Activated CD8-positive, alpha-beta T cell treated with anti-CD3 and anti-CD28 coated beads, Interleukin-2, amount 10 ng/mL, durations not matched to agents 7 days and 5 days (primary cell): ENCODE measurements around the gene PSMB9. TPM values are rescaled to one million over a fixed set of nuclear protein-coding genes. Genes with fewer than 3 reads are reported as not detected.
A peak's percentile ranks its signal among the peaks of the same experiment; 100 is the strongest.

ENCODE experiments used
- ATAC-seq: fragments of 150-1000 bp; cut with Tn5 transposase; one replicate; pipeline ENCODE4 v1.10.0; 2021; ENCODE audit warnings: moderate library complexity
- CTCF ChIA-PET: fragments of 350-600 bp; sonication (Branson Sonifier 250); formaldehyde crosslinking; loops from one replicate; lab custom pipeline; 2021; ENCODE audit warnings: antibody characterized with exemption; lab: Charles Lee
- POLR2A ChIA-PET: fragments of 350-600 bp; sonication (Branson Sonifier 250); formaldehyde crosslinking; loops from one replicate; lab custom pipeline; 2021; ENCODE audit warnings: antibody characterized with exemption; lab: Charles Lee
- DNase-seq: peaks from one replicate; pipeline ENCODE4 v3.0.0-alpha.2; 2020
- H3K27ac Mint-ChIP-seq: one replicate; pipeline ENCODE4 v1.8.0; 2021; ENCODE audit warnings: mild to moderate bottlenecking, mixed read lengths
- H3K27me3 Mint-ChIP-seq: one replicate; pipeline ENCODE4 v1.8.0; 2021; ENCODE audit warnings: low read depth, mixed read lengths
- H3K36me3 Mint-ChIP-seq: one replicate; pipeline ENCODE4 v1.8.0; 2021; ENCODE audit warnings: low read depth, mixed read lengths
- H3K4me1 Mint-ChIP-seq: one replicate; pipeline ENCODE4 v1.8.0; 2021; ENCODE audit warnings: low read depth, mixed read lengths
- H3K4me3 Mint-ChIP-seq: one replicate; pipeline ENCODE4 v1.8.0; 2021; ENCODE audit warnings: mild to moderate bottlenecking, mixed read lengths
- H3K9me3 Mint-ChIP-seq: one replicate; pipeline ENCODE4 v1.8.0; 2022; ENCODE audit warnings: mixed read lengths; ENCODE audit not compliant: insufficient read depth
- total RNA-seq, 2 experiments: library from RNA; stranded (reverse); gene quantifications; one replicate each; pipeline ENCODE4 v1.2.3, GENCODE V29; 2021

The PSMB9 gene
- total RNA-seq, 2 experiments from 2014 or later = 319 to 325 TPM

- H3K27me3 Mint-ChIP-seq = peaks cover 10% of the 10 kb centered on the region
- H3K4me3 Mint-ChIP-seq = peak overlapping the region; percentile 98
- no peaks in the 10 kb centered on the region for H3K9me3 Mint-ChIP-seq
- ATAC-seq (peak; percentile 99), DNase-seq (peak; percentile 94)
- peaks cover 16% of the 10 kb centered on the region for H3K36me3 Mint-ChIP-seq
- POLR2A ChIA-PET = interaction anchor here (0.6 to 6.4 kb wide), 16 partner anchors 11 to 716 kb away, joined by 3 to 118 read pairs (median 4); partner anchors contain the start of genes BRD2, HLA-DMA, PSMB9 and RNF5
- H3K4me1 Mint-ChIP-seq = peaks cover 37% of the 10 kb centered on the region
- H3K27ac Mint-ChIP-seq = peak overlapping the region; percentile 94
- CTCF ChIA-PET = interaction anchor here (0.6 to 5.0 kb wide), 18 partner anchors 9 to 226 kb away, joined by 3 to 70 read pairs (median 5); partner anchors contain the start of genes BRD2, HLA-DMA and TAP2
These were observed 40.4 kb downstream of the PSMB9 start for GRCh38 chr6:32894085-32895005.

- DNase-seq (no peak), ATAC-seq (peak; percentile 13)
- Mint-ChIP-seq H3K4me3 (peak overlapping the region; percentile 98), H3K9me3 (no peaks in the 10 kb centered on the region), H3K4me1 (peaks cover 37% of the 10 kb centered on the region), H3K27ac (peak overlapping the region; percentile 94), H3K36me3 (peaks cover 16% of the 10 kb centered on the region), H3K27me3 (peaks cover 6% of the 10 kb centered on the region)
- ChIA-PET CTCF (interaction anchor here (0.6 to 5.0 kb wide), 17 partner anchors 9 to 90 kb away, joined by 3 to 70 read pairs (median 7); partner anchors contain the start of genes BRD2, HLA-DMA and TAP2), POLR2A (interaction anchor here (0.6 to 6.4 kb wide), 13 partner anchors 39 to 235 kb away, joined by 3 to 118 read pairs (median 4); partner anchors contain the start of genes BRD2, HLA-DMA and TAP2)
These were observed 41.0 kb downstream of the PSMB9 start for GRCh38 chr6:32895006-32895345.

- POLR2A ChIA-PET = interaction anchor here (0.6 to 0.7 kb wide), 2 partner anchors 66 to 82 kb away, joined by 3 read pairs; no protein-coding TSS in a partner anchor
- no peak for ATAC-seq
These were observed 50.0 kb downstream of the PSMB9 start for GRCh38 chr6:32903952-32904351.

GRCh38 chr6:32905078-32905477 is 51.1 kb downstream of the PSMB9 start:
- DNase-seq (no peak), ATAC-seq (no peak)
- Mint-ChIP-seq H3K4me1 (no peaks in the 10 kb centered on the region), H3K27ac (no peak overlapping the region), H3K4me3 (no peak overlapping the region), H3K27me3 (peaks cover 2% of the 10 kb centered on the region), H3K36me3 (peaks cover 15% of the 10 kb centered on the region), H3K9me3 (no peaks in the 10 kb centered on the region)
- ChIA-PET POLR2A (interaction anchor here (0.6 to 1.1 kb wide), 5 partner anchors 11 to 69 kb away, joined by 3 to 7 read pairs (median 3); partner anchors contain the start of gene TAP2), CTCF (interaction anchor here (1.1 to 4.4 kb wide), 7 partner anchors 19 to 80 kb away, joined by 3 to 22 read pairs (median 5); partner anchors contain the start of genes HLA-DMA and TAP2)

More at GRCh38 chr6:32903952-32904351, 50.0 kb downstream of the PSMB9 start:
- peaks cover 15% of the 10 kb centered on the region for H3K36me3 Mint-ChIP-seq
- no peak overlapping the region for H3K4me3 Mint-ChIP-seq
- peaks cover 2% of the 10 kb centered on the region for H3K27me3 Mint-ChIP-seq
- H3K27ac Mint-ChIP-seq = no peak overlapping the region
- H3K4me1 Mint-ChIP-seq = no peaks in the 10 kb centered on the region
- no peak for DNase-seq
- no peaks in the 10 kb centered on the region for H3K9me3 Mint-ChIP-seq
- CTCF ChIA-PET = interaction anchor here (0.8 to 4.4 kb wide), 9 partner anchors 9 to 82 kb away, joined by 3 to 22 read pairs (median 4); partner anchors contain the start of genes HLA-DMA and TAP2

- Mint-ChIP-seq H3K36me3 (peaks cover 5% of the 10 kb centered on the region), H3K4me3 (no peak overlapping the region), H3K27ac (no peak overlapping the region), H3K9me3 (no peaks in the 10 kb centered on the region), H3K27me3 (peaks cover 8% of the 10 kb centered on the region), H3K4me1 (no peaks in the 10 kb centered on the region)
- DNase-seq (no peak), ATAC-seq (no peak)
- CTCF ChIA-PET = interaction anchor here (0.8 to 4.4 kb wide), 3 partner anchors 27 to 78 kb away, joined by 3 to 22 read pairs (median 5); partner anchors contain the start of gene HLA-DMA
- POLR2A ChIA-PET = no interaction called here
These were observed 52.5 kb downstream of the PSMB9 start for GRCh38 chr6:32906539-32906938.

- POLR2A ChIA-PET = no interaction called here
- CTCF ChIA-PET = interaction anchor here (1.0 kb wide), 1 partner anchor 76 kb away, joined by 3 read pairs; no protein-coding TSS in a partner anchor
- ATAC-seq = no peak
These were observed 54.9 kb downstream of the PSMB9 start for GRCh38 chr6:32908897-32909296.

More at GRCh38 chr6:32908897-32909296, 54.9 kb downstream of the PSMB9 start:
- H3K27ac Mint-ChIP-seq = no peak overlapping the region
- H3K36me3 Mint-ChIP-seq = peaks cover 2% of the 10 kb centered on the region
- H3K4me3 Mint-ChIP-seq = no peak overlapping the region
- H3K4me1 Mint-ChIP-seq = no peaks in the 10 kb centered on the region
- no peak for DNase-seq
- peaks cover 18% of the 10 kb centered on the region for H3K27me3 Mint-ChIP-seq
- H3K9me3 Mint-ChIP-seq = no peaks in the 10 kb centered on the region

Other genes with a start within 250 kb of the PSMB9 start
- gene HLA-DQA1, start 216.8 kb upstream of the PSMB9 start, total RNA-seq = 1 to 10 TPM; 2.7 to 3.4 TPM
- gene HLA-DQB1, start 187.5 kb upstream of the PSMB9 start, total RNA-seq = 10 to 100 TPM; 13.4 to 15.1 TPM
- gene HLA-DQA2, start 112.8 kb upstream of the PSMB9 start, total RNA-seq = not detected
- gene HLA-DQB2, start 90.7 kb upstream of the PSMB9 start, total RNA-seq = under 1 TPM in 1 of 2 experiments, not detected in 1; 0.32 TPM
- gene HLA-DOB, start 37.2 kb upstream of the PSMB9 start, total RNA-seq = 10 to 100 TPM; 15.6 to 17.0 TPM
- 100 to 1,000 TPM; 145 to 159 TPM for gene TAP2, start 15.5 kb upstream of the PSMB9 start, total RNA-seq
- 100 to 1,000 TPM; 385 to 397 TPM for gene PSMB8, start 10.1 kb upstream of the PSMB9 start, total RNA-seq
- 100 to 1,000 TPM; 319 to 328 TPM for gene TAP1, start 488 bp upstream of the PSMB9 start, total RNA-seq
- gene HLA-DMB, start 86.8 kb downstream of the PSMB9 start, total RNA-seq = 10 to 100 TPM; 14.4 to 14.7 TPM
- gene HLA-DMA, start 98.9 kb downstream of the PSMB9 start, total RNA-seq = 10 to 100 TPM; 28.6 to 30.5 TPM
- 100 to 1,000 TPM; 299 to 313 TPM for gene BRD2, start 114.4 kb downstream of the PSMB9 start, total RNA-seq
- gene HLA-DOA, start 155.4 kb downstream of the PSMB9 start, total RNA-seq = 1 to 10 TPM; 3.3 to 4.2 TPM
- 10 to 100 TPM; 39.1 to 40.0 TPM for gene HLA-DPA1, start 219.5 kb downstream of the PSMB9 start, total RNA-seq
- gene HLA-DPB1, start 221.8 kb downstream of the PSMB9 start, total RNA-seq = 10 to 100 TPM; 21.0 to 22.8 TPM